GM21576 (cell line): ENCODE measurements around the gene RAB4A.

Source experiments
- ATAC-seq: cut with Tn5 transposase; IDR thresholded peaks from one replicate; pipeline ENCODE4 v1.9.1; 2021; ENCODE audit warnings: mild to moderate bottlenecking, moderate library complexity; ENCODE audit not compliant: unreplicated experiment

RAB4A gene

DNA sequence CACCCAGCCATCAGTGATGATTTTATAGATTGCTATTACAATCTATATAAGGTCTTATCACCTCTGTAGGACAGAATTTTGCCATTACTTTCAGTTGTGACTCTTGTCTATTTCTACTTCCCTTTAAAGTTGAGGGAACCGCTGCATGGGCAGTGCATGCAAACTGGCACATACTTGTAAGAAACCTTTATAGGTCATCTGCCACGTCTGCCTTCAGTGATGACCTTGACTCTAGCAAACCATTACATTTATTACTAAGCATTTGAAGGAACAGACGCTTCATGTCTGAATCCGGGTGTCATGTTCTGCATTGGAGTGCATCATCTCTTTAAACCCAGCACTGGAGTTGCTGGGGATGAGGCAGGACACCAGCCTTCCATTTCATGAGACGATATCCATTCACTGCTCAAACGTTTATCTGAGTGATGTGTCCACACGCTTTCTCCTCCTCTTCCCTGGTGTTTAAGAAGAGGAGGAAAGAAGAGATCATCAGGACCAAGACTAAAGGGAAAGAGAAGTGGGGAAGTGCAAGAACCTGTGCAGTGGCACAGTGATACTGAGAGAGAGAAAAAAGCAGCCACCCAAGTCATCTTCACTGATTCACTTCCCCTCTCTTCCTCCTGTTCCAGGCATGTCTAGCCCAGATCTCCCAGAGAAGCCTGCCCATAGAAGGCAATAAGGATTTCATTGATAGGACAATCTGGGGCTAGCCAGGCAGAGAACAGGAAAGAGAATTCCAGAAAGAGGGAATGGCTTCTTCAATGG is 57.9 kb downstream of the RAB4A start:
- no peak for ATAC-seq

DNA sequence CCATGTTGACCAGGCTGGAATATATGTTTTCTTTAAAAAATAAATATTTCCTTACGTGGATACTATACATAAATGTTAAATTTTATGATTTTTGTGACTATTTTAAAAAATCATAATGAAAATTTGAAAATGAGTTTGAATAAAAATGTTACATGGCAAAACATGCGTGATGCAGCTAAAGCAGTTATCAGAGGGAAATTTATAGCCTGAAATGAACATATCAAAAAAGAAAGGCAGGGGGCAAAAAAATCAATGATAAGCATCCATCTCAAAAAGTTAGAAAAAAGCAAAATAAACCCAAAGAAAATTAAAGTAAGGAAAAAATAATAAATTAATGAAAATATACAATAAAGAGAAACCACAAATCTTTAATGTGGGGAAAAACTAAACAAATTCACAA is 63.4 kb downstream of the RAB4A start:
- no peak for ATAC-seq

DNA sequence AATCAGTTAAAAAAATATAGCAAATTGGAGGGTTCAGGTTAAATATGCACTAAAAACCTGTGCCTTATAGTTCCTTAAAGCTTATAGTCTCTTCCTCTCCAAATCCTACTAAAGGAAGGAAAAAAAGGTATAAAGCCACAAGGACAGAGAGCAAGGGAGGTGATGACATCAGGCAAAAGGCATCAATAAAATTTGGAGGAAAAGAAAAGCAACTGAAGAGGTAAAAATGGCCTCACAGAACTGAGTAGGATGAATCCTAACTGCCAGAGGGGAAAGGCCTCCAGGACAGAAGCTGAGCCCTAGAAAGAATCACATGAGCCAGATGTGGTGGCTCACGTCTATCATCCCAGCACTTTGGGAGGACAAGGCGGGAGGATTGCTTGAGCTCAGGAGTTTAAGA is 63.8 kb downstream of the RAB4A start:
- ATAC-seq = no peak

DNA sequence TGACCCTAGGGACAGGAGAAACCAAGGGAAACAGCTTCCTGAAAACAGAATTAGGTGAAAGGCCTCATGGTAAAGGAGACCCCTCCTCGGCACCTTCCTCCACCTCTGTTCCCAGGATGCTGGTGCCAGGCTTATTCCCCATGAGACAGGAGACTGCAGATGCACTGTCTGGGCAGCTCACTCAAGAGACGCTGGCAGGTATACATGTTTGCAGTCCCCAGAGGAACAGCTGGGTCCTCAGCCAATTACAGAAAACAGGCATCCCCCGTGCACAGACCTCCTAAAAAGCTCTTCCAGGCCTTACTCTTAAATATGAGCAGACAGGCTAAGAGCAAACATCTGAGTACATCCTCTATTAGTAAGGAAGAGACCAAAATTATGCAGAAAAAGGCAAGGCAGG is 65.4 kb downstream of the RAB4A start:
- no peak for ATAC-seq

DNA sequence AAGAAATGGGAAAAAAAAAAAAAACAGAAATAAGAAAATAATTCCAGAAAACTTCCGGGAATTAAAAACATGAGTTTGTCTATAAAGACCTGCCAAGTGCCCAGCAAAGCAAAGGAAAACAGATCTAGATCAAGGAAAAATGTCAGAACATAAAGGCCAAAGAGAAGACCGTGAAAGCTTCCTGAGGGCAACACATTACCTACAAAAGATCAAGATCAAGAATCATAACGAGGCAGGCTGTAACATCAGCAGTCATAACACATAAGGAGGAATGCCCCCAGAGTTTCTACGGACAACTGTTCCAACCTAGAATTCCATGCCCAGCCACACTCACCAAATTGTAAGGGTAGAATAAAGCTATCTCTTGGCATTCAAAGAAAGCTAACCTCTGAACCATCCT is 68.2 kb downstream of the RAB4A start:
- no peak for ATAC-seq

DNA sequence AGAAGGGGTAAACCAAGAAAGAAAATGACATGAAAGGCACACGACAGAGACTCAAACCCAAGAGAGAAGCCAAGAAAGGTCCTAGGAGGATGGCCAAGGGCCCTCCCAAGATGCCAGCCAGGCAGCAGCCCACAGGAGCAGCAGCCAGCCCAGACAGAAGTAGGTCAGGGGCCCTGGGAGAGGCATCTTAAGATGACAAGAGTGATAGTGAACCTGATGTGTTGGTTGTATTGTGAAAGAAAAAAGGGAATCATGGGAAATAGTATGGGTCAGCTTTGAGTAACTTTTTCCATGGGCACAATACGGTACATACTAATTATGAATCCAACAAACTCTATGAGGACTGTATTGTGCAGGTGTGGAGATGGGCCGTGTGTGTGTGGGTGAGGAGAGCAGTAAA is 68.6 kb downstream of the RAB4A start:
- ATAC-seq = no peak

DNA sequence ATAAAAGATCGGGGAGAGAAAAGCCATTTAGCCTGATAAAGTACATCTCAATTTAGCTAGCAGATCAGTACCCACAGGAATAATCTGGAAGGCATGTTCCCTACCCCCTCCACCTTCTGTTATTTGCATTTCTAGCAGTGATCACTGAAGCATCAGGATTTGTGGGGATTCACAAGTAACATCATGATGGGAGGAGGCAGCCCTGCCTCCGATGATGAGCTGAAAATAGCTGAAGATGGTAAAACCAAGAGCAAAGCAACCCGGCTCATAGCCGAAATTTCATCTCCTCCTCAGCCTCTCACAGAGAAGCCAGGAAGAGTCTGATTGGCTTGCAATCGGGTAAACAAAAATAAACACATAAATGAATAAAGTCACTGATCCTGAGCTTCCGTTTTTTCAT is 69.6 kb downstream of the RAB4A start:
- ATAC-seq = no peak

DNA sequence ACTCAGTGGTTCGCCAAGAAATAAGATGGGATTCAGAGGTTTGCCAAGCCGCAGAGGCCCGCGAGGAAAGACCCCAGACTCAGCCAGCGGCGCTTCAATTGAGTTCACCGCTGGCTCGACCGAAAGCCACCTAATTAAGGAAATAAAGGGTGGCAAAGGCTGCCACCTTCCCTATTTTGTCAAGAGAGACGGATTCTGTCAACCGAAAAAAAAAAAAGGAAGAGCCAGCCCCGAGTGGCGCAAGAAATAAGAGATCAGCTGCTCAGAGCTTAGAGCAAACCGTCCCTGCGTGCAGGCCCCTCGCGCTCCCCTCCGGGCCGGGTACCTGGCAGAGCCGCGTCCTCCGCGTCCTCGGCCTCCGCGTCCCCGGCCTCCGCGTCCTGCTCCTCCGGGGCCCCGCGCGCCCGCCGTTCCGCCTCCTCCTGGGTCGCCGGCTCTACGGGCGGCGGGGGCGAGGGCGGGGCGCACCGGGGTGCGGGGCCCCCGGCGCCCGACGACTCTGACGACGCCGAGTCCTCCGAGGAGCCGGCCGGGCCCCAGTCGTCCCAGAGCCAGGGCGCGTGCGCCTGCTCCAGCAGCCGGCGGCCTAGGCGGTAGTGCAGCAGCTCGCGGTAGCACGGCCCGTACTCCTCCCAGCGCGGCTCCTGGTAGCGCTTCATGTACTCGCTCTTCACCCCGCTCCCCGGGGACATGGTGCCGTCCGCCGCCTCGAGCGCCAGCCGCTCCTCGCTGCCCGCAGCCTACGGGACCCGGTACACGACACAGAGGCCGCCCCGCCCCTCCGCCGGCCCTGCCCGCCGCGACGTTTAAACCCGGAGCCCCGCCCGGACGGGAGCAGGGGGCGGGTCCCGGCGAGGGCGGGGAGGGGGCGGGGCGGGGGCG is 71.1 kb downstream of the RAB4A start:
- peak; percentile 68 for ATAC-seq

DNA sequence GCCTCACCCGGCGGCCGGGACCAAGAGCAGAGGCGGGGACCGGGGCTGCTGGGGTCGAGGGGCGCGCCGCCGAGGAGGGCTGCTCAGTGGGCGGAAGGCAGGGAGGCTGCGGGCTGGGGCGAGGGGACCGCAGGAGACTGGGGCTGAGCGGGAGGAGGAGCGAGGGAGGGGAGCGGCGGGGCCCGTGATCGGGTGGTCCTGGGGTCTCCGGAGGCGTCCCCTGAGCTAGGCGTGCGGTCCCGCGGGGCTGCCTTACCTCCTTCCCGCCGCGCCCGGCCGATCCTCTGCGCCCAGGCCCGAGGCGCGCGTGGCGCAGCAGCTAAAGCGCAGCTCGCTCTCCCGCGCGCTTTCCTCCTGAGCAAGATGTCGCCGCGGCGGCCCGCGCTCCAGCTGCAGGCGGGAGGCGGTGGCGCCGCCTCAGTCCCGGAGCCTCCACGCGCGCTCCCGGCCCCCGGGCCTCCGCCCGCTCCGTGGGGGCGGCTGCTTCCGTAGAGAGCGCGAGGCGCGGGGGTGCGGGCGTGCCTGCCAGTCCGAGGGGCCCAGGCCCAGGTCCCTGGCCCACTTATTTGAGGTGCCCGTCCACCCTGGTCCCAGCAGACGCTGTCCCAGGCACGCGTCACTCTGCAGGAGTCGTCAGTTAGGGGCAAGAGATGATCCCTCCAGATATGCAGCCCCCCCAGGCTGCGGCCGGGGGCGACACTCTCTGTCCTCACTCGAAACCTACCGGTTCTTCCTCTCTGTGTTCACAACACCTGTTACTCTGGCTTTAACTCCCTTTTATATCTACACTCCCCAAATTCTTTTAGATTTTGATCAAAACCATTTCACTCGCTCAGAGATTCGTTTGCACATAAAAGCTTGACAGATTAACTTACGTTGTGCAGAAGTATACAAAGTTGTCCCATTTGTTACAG is 72.0 kb downstream of the RAB4A start, which contains the start of gene CCSAP:
Gene CCSAP, minus strand, starts transcription at position 392 of the 914 bp plus-strand sequence. CDS start 582 bp downstream, outside the sequence.
- ATAC-seq = peak; percentile 37

DNA sequence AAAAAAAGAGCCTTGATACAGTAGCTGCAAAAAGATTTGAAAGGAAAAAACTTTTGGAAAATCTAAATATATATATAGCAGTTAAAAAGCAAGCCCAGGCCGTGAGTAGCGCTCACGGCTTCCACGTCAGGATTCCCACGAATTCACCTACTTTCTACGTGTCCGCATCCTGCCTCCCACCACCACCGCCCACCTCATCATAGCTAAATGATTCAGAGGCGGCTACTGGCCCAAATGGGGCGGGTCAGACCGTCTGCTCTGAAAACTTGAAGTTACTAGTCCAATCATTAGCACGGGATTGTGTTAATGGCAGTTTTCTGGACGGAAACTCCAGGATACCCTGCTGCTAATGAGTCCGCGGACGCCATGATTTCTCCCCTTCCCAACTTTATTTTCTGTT is 73.2 kb downstream of the RAB4A start:
- ATAC-seq = no peak

DNA sequence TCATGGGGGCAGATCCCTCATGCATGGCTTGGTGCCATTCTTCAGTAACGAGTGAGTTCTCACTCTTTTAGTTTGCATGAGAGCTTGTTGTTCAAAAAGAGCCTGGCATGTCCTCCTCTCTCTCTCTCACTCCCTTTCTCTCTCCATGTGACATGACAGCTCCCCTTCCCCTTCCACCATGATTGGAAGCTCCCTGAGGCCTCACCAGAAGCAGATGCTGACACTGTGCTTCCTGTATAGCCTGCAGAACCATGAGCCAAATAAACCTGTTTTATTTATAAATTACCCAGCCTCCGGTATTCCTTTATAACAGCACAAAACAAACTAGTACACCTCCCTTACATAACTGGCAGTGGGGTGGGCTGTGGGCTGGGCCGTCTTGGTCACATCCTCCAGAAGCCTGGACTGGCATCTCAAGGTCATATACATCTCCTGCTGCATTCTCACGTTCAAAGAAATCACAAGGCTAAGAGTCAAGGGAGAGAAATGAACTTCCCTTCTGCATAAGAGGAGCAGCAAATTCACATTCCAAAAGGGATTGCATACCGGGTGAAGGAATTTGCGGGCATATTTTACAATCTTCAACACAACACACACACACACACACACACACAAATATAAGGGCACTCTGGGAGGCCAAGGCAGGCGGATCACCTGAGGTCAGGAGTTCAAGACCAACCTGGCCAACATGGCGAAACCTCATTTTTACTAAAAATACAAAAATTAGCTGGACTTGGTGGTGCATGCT is 74.2 kb downstream of the RAB4A start:
- no peak for ATAC-seq

DNA sequence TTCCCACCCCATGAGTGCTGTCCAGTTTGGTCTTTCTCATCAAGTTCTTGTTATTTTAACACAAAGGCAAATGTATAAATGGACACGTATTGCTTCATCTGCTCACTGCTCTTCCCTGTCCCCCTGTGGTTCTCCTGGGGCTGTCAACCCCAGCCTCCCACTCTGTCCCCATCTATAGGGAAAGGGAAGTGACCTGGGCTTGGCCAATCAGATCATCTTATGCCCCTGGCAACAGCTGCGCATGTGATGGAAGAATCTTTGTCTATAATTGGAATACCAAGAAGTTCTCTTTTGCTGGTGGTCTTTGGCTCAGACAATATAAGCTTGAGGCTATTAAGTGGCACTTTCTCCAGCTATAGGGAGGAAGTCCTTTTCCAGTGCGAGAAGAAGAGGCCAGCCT is 76.6 kb downstream of the RAB4A start:
- ATAC-seq = no peak

DNA sequence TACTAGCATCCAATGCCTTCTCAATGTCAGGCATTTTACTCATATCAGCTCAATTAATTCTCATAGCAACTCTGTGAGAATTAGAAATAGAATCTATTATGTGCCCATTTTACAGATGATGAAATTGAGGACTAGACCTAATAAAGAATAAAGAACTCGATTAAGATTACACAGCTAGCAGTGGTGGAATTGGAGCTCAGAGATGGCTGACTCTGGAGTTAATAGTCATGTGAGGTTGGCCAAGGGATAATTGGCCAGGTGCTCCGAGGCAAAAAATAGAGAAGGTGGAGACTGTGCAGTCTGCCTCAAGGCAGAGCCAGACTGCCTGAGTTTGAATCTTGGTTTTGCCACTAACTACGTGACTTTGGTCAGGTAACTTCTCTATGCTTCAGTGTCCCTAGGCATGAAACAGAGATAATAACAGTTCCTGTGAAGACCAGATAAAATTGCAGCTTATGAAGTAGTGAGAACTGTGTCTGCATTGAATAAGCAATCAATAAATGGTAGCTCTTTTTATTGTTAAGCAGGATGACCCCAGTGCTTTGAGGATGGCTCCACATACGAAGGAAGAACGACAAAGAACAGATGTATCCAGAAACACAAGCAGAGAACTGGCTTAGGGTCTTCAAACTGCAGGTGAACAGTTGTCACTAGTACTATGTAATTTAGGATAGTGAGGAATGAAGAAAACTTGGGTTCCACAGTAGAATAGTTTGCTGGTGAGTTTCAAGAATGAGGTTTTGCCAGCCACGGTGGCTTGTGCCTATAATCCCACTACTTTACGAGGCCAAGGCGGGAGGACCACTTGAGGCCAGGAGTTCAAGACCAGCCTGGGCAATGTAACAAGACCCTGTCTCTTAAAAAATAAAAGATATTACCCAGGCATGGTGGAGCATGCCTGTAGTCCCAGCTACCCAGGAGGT is 78.8 kb downstream of the RAB4A start:
- no peak for ATAC-seq

DNA sequence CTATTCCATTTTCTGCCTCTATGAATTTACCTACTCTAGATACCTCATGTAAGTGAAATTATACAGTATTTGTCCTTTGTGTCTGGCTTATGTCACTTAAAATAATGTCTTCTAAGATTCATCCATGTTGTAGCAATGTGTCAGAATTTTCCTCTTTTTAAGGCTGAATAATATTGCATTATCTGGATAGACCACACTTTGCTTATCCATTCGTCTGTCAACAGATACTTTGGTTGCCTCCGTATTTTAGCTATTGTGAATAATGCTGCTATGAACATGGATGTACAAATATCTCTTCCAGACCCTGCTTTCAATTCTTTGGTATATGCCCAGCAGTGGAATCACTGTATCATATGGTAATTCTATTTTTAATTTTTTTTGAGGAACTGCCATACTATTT is 82.1 kb downstream of the RAB4A start:
- no peak for ATAC-seq

DNA sequence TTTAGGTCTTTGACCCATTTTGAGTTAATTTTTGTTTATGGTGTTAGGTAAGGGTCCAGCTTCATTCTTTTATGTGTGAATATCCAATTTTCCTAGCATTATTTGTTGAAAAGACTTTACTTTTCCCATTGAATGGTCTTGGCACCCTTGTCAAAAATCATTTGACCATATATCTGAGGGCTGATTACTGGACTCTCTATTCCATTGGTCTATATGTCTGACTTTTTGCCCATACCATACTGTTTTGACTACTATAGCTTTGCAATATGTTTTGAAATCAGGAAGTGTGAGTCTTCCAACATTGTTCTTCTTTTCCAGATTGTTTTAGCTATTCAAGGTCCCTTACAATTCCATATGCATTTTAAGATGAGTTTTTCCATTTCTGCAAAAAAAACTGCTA is 83.3 kb downstream of the RAB4A start:
- no peak for ATAC-seq
